HAP-1 (cell line): ENCODE results near the gene SLC5A5.

ENCODE experiments used
- DNase-seq, 2 experiments: peaks; one replicate each; pipeline ENCODE4 v3.0.0-alpha.2; 2016 to 2020; ENCODE audit warnings: low spot score in 2 of 2
- H3K27me3 ChIP-seq: fragments of 250-450 bp; sonication (Bioruptor Pico); 2 replicates; pipeline ENCODE4 v1.5.1; 2020; ENCODE audit warnings: low read depth, mild to moderate bottlenecking, moderate library complexity
- H3K36me3 ChIP-seq: fragments of 250-450 bp; sonication (Bioruptor Pico); replicated peaks from 2 replicates; pipeline ENCODE4 v1.5.1; 2020; ENCODE audit warnings: mild to moderate bottlenecking
- H3K4me1 ChIP-seq: fragments of 250-450 bp; sonication (Bioruptor Pico); 2 replicates; pipeline ENCODE4 v1.5.1; 2020; ENCODE audit warnings: mild to moderate bottlenecking
- H3K4me3 ChIP-seq: fragments of 250-450 bp; sonication (Bioruptor Pico); 2 replicates; pipeline ENCODE4 v1.5.1; 2020; ENCODE audit warnings: mild to moderate bottlenecking, moderate library complexity
- H3K9me3 ChIP-seq: fragments of 250-450 bp; sonication (Bioruptor Pico); 2 replicates; pipeline ENCODE4 v1.5.1; 2020; ENCODE audit warnings: mild to moderate bottlenecking, moderate library complexity
- in situ Hi-C: fragments of 300-500 bp; cut with MboI; formaldehyde crosslinking; loops from 3 replicates; pipeline ENCODE4 v1.14.3; 2020; ENCODE audit warnings: low sequenced_read_pairs, inconsistent platforms, mixed read lengths

The SLC5A5 gene

DNA sequence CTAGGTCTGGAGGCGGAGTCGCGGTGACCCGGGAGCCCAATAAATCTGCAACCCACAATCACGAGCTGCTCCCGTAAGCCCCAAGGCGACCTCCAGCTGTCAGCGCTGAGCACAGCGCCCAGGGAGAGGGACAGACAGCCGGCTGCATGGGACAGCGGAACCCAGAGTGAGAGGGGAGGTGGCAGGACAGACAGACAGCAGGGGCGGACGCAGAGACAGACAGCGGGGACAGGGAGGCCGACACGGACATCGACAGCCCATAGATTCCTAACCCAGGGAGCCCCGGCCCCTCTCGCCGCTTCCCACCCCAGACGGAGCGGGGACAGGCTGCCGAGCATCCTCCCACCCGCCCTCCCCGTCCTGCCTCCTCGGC is at the start of gene SLC5A5:
Gene SLC5A5 (plus strand): TSS at position 68 of the 373 bp plus-strand sequence. CDS start 375 bp downstream, outside the sequence.
- Histone ChIP-seq H3K9me3 (no peaks in the 10 kb centered on the region), H3K4me1 (peaks cover 8% of the 10 kb centered on the region), H3K4me3 (no peak within 1 kb of the TSS), H3K36me3 (no peaks in the 10 kb centered on the region), H3K27me3 (no peaks in the 10 kb centered on the region)
- peak in 1 of 2 experiments; percentile 52 for DNase-seq
- in situ Hi-C loops = loop anchor here (10.0 kb wide), 1 partner anchor 53 kb away; no protein-coding TSS in a partner anchor

DNA sequence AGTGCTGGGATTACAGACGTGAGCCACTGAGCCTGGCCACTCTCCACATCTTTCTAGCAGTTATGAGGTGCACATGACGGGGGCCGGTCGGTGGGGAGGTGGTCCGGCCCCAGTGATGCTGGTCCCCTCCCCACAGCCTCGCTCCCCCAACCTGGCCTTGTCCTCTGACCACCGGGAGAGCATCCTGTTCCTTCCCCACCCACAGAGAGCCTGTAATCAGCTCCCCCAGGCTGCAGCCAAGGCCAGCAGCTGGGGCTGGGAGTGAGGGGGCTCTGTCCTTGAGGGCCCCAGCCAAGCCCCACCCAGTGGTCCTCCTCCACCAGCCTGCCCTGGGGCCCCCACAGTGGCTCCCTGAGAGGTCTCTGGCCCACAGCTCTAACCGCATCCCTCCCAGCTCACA is 47.4 kb upstream of the SLC5A5 start:
- H3K4me3 ChIP-seq = no peak overlapping the region
- in situ Hi-C loops = no loop called here
- DNase-seq = no peak
- no peaks in the 10 kb centered on the region for H3K36me3 ChIP-seq
- no peaks in the 10 kb centered on the region for H3K9me3 ChIP-seq
- no peaks in the 10 kb centered on the region for H3K27me3 ChIP-seq
- no peaks in the 10 kb centered on the region for H3K4me1 ChIP-seq

DNA sequence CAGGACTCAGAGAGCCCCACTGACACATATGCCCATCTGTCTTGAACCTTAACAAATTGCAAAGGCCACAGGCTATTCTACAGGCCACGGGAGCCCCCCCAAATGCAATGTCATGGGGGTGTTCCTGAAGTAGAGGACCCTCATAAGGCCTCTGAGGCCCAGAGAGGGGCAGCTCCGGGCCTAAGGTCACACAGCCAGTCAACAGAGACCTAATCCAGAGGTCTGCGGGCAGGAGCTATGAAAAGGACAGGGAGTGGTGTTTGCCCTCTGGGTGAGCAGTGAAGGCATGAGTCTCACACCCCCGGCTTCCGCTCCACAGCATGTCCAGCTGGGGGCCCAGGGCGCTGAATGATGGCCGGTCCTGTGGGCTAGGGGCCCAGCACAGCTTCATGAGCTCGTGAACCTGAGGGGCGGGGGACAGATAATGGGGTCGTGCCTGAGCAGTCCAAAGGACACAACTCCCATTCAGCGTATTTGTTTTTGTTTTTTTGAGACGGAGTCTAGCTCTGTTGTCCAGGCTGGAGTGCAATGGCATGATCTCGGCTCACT is 45.2 kb upstream of the SLC5A5 start:
- H3K4me1 ChIP-seq = no peaks in the 10 kb centered on the region
- in situ Hi-C loops = no loop called here
- H3K9me3 ChIP-seq = no peaks in the 10 kb centered on the region
- no peaks in the 10 kb centered on the region for H3K36me3 ChIP-seq
- DNase-seq = no peak
- no peaks in the 10 kb centered on the region for H3K27me3 ChIP-seq
- no peak overlapping the region for H3K4me3 ChIP-seq

DNA sequence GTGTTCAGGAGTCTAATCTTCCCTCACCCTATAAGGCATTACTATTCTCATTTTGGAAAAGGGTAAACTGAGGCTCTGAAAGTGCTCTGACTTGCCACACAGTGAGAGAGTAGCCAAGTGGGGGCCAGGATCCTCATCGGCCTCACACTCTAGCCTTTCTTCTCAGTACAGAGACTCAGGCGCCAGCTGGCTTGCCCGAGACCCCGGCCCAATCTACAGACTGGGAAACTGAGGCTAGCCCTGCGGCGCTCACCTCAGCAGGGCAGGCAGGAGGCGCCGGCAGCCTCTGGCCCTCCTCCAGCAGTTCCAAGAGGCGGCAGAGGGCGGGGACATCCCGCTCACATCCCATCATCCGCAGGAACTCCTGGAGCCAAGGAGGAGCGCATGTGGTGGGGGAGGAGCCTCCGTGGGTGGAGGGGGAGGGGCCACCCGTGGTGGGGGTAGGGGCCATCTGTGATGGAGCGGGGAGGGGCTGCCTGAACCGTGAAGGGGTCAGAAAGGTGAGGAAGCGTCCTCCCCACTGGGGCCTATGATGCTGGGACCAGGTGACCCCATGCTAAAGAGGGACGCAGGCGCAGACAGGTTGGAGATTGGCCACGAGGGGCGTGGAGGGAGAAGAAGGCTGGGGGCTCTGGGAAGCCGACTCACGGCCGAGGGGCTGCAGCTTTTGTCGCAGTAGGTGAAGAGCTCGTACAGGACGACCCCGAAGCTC is 41.7 kb upstream of the SLC5A5 start:
- H3K27me3 ChIP-seq = no peaks in the 10 kb centered on the region
- in situ Hi-C loops = no loop called here
- H3K36me3 ChIP-seq = no peaks in the 10 kb centered on the region
- H3K4me3 ChIP-seq = no peak overlapping the region
- H3K9me3 ChIP-seq = no peaks in the 10 kb centered on the region
- H3K4me1 ChIP-seq = no peaks in the 10 kb centered on the region
- no peak for DNase-seq

DNA sequence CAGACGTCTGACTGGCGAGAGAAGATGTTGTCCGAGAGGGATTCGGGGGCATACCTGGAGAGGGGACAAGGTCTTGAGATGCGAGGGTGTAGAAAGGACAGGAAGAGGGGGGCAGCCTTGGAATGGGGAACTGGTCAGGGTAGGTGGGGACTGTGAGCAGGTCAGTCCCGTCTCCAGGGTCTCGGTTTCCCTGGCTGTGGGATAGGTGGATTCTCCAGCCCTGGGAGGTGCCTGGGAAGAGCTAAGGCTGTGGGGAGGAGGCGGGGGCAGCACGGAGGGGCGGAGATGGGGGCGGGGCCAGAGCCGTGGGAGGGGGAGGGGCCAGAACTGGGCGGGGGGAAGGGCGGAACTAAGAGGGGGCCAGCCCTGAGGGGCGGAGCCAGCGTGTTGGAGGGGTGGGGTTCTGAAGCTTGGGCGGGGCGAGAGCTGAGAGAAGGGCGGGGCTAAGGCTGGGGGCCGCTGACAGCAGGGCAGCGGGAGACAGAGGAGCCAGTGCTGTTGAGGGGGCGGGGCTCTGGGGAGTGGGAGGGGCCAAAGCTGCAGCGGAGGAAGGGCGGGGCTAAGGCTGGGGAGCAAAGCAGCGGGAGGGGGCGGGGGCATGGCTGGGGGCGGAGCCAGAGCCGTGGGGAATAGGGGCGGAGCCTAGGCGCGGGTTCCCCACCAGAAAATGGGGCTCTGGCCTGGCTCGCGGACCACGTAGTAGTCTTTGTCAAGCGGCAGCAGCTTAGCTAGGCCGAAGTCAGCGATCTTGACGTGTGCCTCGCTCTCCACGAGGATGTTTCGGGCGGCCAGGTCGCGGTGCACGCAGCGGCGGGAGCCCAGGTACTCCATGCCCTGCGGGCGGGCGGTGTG is 41.0 kb upstream of the SLC5A5 start:
- peak in 1 of 2 experiments; percentile 75 for DNase-seq
- H3K4me1 ChIP-seq = no peaks in the 10 kb centered on the region
- H3K4me3 ChIP-seq = no peak overlapping the region
- H3K27me3 ChIP-seq = no peaks in the 10 kb centered on the region
- no peaks in the 10 kb centered on the region for H3K36me3 ChIP-seq
- H3K9me3 ChIP-seq = no peaks in the 10 kb centered on the region
- in situ Hi-C loops = no loop called here

DNA sequence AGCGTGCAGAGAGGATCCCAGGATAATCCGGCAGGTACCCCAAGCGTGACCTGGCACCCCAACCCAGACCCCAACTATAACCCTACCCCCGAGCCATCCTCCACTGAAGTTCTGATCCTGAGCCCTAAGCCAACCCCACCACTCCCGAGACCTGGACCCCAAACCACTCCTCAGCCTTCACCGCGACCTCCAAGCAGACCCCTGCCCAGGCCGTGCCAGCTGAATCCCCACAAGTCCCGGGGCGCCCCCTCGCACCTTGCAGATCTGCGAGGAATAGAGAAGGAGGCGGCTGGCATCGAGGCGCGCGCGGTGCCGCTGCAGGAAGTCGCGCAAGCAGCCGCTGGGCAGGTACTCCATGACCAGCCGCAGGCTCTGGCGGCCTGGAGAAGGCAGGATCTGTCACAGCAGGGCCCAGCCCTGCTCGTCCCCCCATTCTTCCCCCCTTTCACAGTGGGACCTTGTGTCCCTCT is 40.3 kb upstream of the SLC5A5 start:
- no peaks in the 10 kb centered on the region for H3K36me3 ChIP-seq
- DNase-seq = no peak
- H3K27me3 ChIP-seq = no peaks in the 10 kb centered on the region
- in situ Hi-C loops = no loop called here
- H3K9me3 ChIP-seq = no peaks in the 10 kb centered on the region
- no peaks in the 10 kb centered on the region for H3K4me1 ChIP-seq
- H3K4me3 ChIP-seq = no peak overlapping the region

DNA sequence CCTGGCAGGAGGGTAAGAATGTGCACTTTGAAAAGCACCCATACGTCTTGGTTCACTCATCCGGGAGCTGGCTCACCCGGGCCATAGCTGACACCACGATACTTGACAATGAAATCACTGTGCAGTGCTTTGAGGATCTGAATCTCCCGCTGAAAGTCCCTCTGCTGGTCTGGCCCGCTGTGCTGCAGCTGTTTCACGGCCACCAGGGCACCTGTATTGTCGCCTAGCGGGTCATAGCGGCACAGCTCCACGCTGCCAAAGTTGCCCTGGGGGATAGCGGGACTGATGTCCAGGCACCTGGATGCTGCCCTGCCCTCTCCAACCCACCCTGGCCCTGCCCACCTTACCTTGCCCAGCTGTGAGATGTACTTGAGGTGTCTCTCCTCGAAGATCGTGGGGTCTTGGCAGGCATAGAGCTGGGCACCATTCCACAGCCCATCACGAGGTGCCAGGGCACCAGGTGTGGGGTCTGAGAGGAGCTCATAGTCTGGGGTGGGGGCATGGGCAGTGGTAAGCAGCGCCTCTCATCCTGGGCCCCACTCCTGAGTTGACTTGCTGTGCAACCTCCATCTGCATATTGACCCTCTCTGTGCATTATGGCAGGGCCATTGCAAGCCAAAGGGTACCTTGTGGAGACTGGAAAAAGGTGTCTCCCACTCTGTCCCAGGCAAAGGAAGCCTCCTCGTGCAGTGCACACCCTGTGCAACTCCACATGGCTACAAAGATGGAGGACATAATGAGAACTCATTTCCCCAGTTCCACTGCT is 39.1 kb upstream of the SLC5A5 start:
- Histone ChIP-seq H3K4me1 (no peaks in the 10 kb centered on the region), H3K27me3 (no peaks in the 10 kb centered on the region), H3K36me3 (no peaks in the 10 kb centered on the region), H3K4me3 (no peak overlapping the region), H3K9me3 (no peaks in the 10 kb centered on the region)
- DNase-seq = no peak
- in situ Hi-C loops = no loop called here

DNA sequence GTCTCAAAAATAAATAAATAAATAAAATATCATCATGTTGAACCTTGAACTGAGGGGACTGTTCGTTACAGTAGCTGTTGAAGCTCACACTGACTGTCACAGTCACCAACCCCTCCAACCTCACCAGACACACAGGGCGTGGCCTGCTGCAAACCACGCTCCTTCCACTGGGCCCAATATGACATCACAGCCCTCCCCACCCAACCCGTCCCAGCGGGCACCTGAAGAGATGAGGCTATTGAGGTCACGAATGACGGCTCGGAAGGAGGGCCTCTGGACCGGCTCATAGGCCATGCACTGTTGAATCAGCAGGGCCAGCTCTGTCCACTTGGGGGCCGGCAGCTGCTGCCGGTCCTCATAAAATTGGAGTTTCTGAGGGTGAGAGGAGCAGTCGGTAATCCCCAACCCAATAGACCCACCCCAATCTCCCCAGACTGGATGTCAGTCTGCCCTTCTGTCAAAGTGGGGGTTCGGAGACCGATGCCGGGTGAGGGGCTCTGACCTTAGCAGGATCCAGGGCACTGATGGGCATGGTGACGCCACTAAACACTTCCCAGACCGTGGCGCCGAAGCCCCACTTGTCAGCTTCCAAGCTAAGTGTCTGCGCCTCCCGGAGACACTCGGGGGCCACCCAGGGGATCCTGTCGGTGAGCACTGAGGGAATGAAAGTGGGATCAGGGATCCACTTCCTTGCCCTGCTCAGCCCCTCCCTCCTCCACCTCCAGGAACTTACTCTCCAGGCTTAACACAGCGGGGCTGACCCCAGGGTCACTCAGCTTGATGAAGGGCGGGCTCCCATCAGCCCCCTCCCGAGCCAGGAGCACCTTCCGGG is 37.2 kb upstream of the SLC5A5 start:
- no peak overlapping the region for H3K4me3 ChIP-seq
- no peaks in the 10 kb centered on the region for H3K9me3 ChIP-seq
- H3K4me1 ChIP-seq = no peaks in the 10 kb centered on the region
- no peaks in the 10 kb centered on the region for H3K36me3 ChIP-seq
- DNase-seq = no peak
- in situ Hi-C loops = no loop called here
- no peaks in the 10 kb centered on the region for H3K27me3 ChIP-seq

DNA sequence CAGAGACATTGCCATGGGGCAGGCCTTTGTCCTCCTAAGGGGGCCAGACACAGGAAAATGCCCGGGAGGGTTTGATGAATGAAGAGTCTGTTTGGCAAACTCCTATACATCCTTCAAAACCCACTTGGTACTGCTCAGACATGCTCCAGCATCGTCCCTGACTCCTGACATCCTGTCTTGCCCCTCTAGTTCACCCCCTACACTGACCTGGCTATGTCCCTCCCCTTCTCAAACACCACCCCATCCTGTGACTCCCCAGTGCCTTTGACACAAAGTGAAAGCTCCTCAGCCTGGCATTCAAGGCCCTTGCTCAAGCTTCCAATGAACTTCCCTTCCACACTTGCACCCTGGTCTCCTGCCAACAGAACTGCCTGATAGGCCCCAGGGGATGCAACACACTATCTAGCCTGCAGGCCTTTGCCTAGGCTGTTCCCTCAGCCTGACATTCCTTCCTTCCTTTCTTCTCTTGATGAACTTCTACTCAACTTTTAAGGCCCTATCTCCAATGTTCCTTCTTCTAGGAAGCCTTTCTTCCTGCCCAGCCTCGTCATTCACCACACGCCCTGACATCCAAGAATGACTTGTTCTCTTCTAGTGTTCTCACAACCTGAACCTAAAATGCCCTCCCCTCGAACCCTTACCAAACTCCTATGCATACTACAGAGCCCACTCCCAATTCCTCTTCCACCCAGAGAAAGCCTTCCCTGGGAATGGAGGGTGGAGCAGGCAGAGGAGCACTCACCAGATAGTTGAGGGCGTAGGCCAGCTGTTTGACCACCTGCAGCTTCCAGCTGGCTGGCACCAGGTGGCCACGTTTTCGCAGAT is 36.4 kb upstream of the SLC5A5 start:
- no peaks in the 10 kb centered on the region for H3K4me1 ChIP-seq
- H3K36me3 ChIP-seq = no peaks in the 10 kb centered on the region
- in situ Hi-C loops = no loop called here
- DNase-seq = no peak
- no peak overlapping the region for H3K4me3 ChIP-seq
- no peaks in the 10 kb centered on the region for H3K27me3 ChIP-seq
- H3K9me3 ChIP-seq = no peaks in the 10 kb centered on the region

DNA sequence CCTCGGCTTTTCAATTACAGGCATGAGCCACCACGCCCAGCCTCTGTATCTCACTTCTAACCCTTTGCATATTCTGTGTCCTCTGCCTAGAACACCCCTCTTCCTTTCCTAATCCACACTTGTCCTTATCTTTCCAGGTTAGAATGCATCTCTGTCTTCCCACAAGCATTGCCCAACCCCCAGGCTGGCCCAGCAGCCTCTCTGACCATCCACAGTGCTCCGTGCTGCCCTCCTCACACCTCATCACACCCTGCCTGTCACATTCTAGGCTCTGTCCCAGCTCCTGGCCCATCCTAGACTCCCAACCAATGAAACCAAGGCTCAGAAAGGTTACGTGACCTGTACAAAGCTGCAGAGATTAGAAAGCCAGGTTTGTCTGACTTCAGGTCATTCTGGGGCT is 35.2 kb upstream of the SLC5A5 start:
- H3K36me3 ChIP-seq = no peaks in the 10 kb centered on the region
- H3K4me3 ChIP-seq = no peak overlapping the region
- no peaks in the 10 kb centered on the region for H3K9me3 ChIP-seq
- no peaks in the 10 kb centered on the region for H3K4me1 ChIP-seq
- DNase-seq = no peak
- H3K27me3 ChIP-seq = no peaks in the 10 kb centered on the region
- in situ Hi-C loops = no loop called here

DNA sequence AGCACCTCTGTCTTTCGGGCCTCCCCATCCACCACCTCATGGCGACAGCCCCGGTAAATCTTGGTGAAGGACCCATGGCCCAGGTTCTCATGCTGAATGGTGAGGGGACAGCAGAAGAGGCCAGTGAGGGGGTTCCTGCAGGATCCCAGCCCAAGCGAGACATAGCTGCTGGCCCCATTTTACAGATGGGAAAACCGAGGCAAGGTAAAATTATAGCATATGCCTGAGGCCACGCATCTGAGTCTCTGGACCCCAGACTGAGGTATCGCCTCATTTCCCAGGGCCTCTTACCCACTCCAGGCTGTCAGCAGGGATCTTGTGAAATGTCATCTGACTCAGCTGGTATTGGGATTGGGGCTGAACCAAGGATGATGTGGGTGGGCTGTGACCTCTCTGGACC is 33.8 kb upstream of the SLC5A5 start:
- H3K4me3 ChIP-seq = no peak overlapping the region
- in situ Hi-C loops = no loop called here
- no peaks in the 10 kb centered on the region for H3K9me3 ChIP-seq

DNA sequence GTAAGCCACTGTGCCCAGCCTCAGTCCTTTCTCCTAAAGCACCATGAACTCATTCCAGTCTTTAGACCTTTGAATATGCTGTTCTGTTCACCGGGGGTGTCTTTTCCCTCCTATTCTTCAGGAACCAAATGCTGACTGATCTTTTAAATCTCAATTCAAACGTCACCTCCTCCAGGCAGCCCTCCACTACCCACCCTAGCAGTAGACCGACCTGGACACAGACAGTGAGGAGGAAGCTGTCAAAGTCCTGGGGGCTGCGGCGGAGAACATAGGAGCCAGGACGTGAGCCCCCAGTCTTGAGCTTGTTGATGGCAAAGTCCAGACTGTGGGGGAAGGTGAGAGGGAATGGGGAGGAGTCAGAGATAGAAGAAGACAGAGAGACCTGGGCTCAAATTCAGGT is 31.7 kb upstream of the SLC5A5 start:
- Histone ChIP-seq H3K9me3 (no peaks in the 10 kb centered on the region), H3K4me3 (no peak overlapping the region), H3K4me1 (no peaks in the 10 kb centered on the region), H3K36me3 (no peaks in the 10 kb centered on the region), H3K27me3 (no peaks in the 10 kb centered on the region)
- in situ Hi-C loops = no loop called here
- DNase-seq = no peak

More for the DNA sequence above, 33.8 kb upstream of the SLC5A5 start:
- DNase-seq = no peak
- no peaks in the 10 kb centered on the region for H3K27me3 ChIP-seq
- H3K4me1 ChIP-seq = no peaks in the 10 kb centered on the region
- no peaks in the 10 kb centered on the region for H3K36me3 ChIP-seq
